Testis (tissue), 2 donors: ENCODE results near the gene GMCL1.

Source experiments
- POLR2A ChIP-seq: fragments of 450-650 bp; IDR thresholded peaks from one replicate; pipeline ENCODE4 v1.6.1; 2017; ENCODE audit warnings: antibody characterized with exemption, mild to moderate bottlenecking, moderate library complexity
- TF ChIP-seq, protein P1 (sequence below), 3 experiments: fragments of 450-650 bp in 2 of 3; fragments of 200-600 bp in 1 of 3; sonication (generic) in 1 of 3; IDR thresholded peaks; one replicate each; pipeline ENCODE4 v1.5.1; 2016 to 2019; ENCODE audit warnings: antibody characterized with exemption in 3 of 3, mild to moderate bottlenecking in 2 of 3, moderate library complexity in 1 of 3

GRCh38 chr2:69926849-69927515 is 97.5 kb downstream of the GMCL1 start:
- no peak for TF ChIP-seq POLR2A
- TF ChIP-seq, protein P1, sequence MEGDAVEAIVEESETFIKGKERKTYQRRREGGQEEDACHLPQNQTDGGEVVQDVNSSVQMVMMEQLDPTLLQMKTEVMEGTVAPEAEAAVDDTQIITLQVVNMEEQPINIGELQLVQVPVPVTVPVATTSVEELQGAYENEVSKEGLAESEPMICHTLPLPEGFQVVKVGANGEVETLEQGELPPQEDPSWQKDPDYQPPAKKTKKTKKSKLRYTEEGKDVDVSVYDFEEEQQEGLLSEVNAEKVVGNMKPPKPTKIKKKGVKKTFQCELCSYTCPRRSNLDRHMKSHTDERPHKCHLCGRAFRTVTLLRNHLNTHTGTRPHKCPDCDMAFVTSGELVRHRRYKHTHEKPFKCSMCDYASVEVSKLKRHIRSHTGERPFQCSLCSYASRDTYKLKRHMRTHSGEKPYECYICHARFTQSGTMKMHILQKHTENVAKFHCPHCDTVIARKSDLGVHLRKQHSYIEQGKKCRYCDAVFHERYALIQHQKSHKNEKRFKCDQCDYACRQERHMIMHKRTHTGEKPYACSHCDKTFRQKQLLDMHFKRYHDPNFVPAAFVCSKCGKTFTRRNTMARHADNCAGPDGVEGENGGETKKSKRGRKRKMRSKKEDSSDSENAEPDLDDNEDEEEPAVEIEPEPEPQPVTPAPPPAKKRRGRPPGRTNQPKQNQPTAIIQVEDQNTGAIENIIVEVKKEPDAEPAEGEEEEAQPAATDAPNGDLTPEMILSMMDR (IDR thresholded peaks at IDR 0.05) = no peak
